ENCODE measurements around the gene DNAJC1. TPM values are rescaled to one million over a fixed set of nuclear protein-coding genes. Genes with fewer than 3 reads are reported as not detected.
"Not testable (repeated sequence)": the region's sequence is repeated elsewhere in the genome, so short reads cannot be mapped to it uniquely, and the experiment has no call there.

DNAJC1 gene
- total and polyA plus RNA-seq, 2 of the 8 experiments (the other 6 are each of a cell fraction or from before 2014, with no cell fraction given): 6.8 to 14.8 TPM

- H2BK15ac ChIP-seq (ENCODE audit: low read length): 0 out of 2 replicates have a peak overlapping the region, but pooled peaks have one; percentile 72
- WGBS, 2 experiments (ENCODE audit: extremely low coverage in 1 of 2, insufficient coverage in 1 of 2, insufficient read length in 1 of 2, insufficient replicate concordance in 2 of 2, low coverage in 1 of 2, low lambda C conversion rate in 2 of 2, missing lambda C conversion rate in 1 of 2): 89% methylated on average over 1 of the region's 1 CpG; no CpG with 5 or more reads in 1 of the 2 experiments
- no peaks in the 10 kb centered on the region for H3K23me2 ChIP-seq (ENCODE audit: low read depth, low read length)
- no peak for FAIRE-seq
- DNase-seq (ENCODE audit: low read depth in 1 of 2, low spot score in 2 of 2): no peak
- peaks cover 6 to 11% of the 10 kb centered on the region in 2 experiments; a peak in 3 of 4 replicates for H3K9me3 ChIP-seq (ENCODE audit: insufficient read depth in 2 of 2, low read depth in 1 of 2, low read length in 1 of 2)
- H3K4ac ChIP-seq (replicated peaks; ENCODE audit: insufficient read length, low read depth, low read length): no peak overlapping the region
- H3K4me3 ChIP-seq (ENCODE audit: extremely low read depth in 1 of 4, insufficient read depth in 2 of 4, low read depth in 3 of 4, low read length in 4 of 4): no peak overlapping the region
- H3K79me2 ChIP-seq (ENCODE audit: control insufficient read depth in 1 of 2, insufficient read depth in 2 of 2, low read length in 2 of 2): no peaks in the 10 kb centered on the region
- CTCF ChIA-PET (ENCODE audit: partially characterized antibody): interaction anchor here (0.6 kb wide), 1 partner anchor 265 kb away, joined by 3 read pairs; no protein-coding TSS in a partner anchor
- H3K14ac ChIP-seq (ENCODE audit: insufficient read length): no peak overlapping the region
- H3K79me1 ChIP-seq (ENCODE audit: low read depth, low read length): no peaks in the 10 kb centered on the region
- H2AFZ ChIP-seq (ENCODE audit: low read length): no peak overlapping the region
- no peak overlapping the region for H3K4me2 ChIP-seq (ENCODE audit: insufficient read depth in 1 of 2, low read depth in 2 of 2, low read length in 2 of 2)
- peak overlapping the region; percentile 59 for H3K56ac ChIP-seq (replicated peaks; ENCODE audit: insufficient read length, low read depth, low read length)
- no peak overlapping the region for H4K5ac ChIP-seq (ENCODE audit: insufficient read length, low read depth, low read length)
- H2BK12ac ChIP-seq (ENCODE audit: low read depth, low read length): no peak overlapping the region
- no peaks in the 10 kb centered on the region; a peak in 1 of 8 replicates for H3K36me3 ChIP-seq (ENCODE audit: control insufficient read depth in 2 of 4, insufficient read depth in 4 of 4, low read length in 3 of 4)
- H2BK20ac ChIP-seq (ENCODE audit: low read length): no peak overlapping the region
- no peaks in the 10 kb centered on the region for H4K20me1 ChIP-seq (replicated peaks in 1 of 2; ENCODE audit: control insufficient read depth in 1 of 2, insufficient read depth in 2 of 2, low read length in 2 of 2)
- H3K27me3 ChIP-seq (replicated peaks in 1 of 4; ENCODE audit: control insufficient read depth in 3 of 4, extremely low read depth in 1 of 4, insufficient read depth in 3 of 4, low read length in 3 of 4): no peaks in the 10 kb centered on the region
- H2BK120ac ChIP-seq (replicated peaks; ENCODE audit: low read depth, low read length): no peak overlapping the region
- no peak overlapping the region for H4K91ac ChIP-seq (replicated peaks; ENCODE audit: insufficient read length, low read length)
- H4K8ac ChIP-seq (ENCODE audit: extremely low read depth, insufficient read depth, low read length): no peak overlapping the region
- H3K27ac ChIP-seq (ENCODE audit: low read depth, low read length): no peak overlapping the region
- POLR2A ChIA-PET (ENCODE audit: partially characterized antibody): no interaction called here
- peak overlapping the region; percentile 86; the same call in 1 of the 2 replicates for H2AK5ac ChIP-seq (ENCODE audit: low read depth, low read length)
- H3K23ac ChIP-seq (ENCODE audit: insufficient read length): no peak overlapping the region
- no peak overlapping the region for H2BK5ac ChIP-seq (ENCODE audit: low read depth, low read length)
- peaks cover 0 to 7% (median 0%) of the 10 kb centered on the region in 4 experiments; a peak in 3 of 7 replicates for H3K4me1 ChIP-seq (replicated peaks in 1 of 4; ENCODE audit: control insufficient read depth in 3 of 4, insufficient read depth in 4 of 4, low read length in 3 of 4)
- no peak overlapping the region for H3K9ac ChIP-seq (replicated peaks in 1 of 4; ENCODE audit: extremely low read depth in 1 of 4, low read depth in 3 of 4, low read length in 3 of 4)
- H3K18ac ChIP-seq (ENCODE audit: extremely low read depth, low read length): no peak overlapping the region
- no peak for TF ChIP-seq KDM5A (IDR thresholded peaks at IDR 0.05; ENCODE audit: low read length)
Measured at GRCh38 chr10:21870849-21871248, 132.7 kb downstream of the DNAJC1 start.

- H3K79me2 ChIP-seq (ENCODE audit: control insufficient read depth in 1 of 2, insufficient read depth in 2 of 2, low read length in 2 of 2); H2BK120ac ChIP-seq (replicated peaks; ENCODE audit: low read depth, low read length); H3K4me1 ChIP-seq (replicated peaks in 1 of 4; ENCODE audit: control insufficient read depth in 3 of 4, insufficient read depth in 4 of 4, low read length in 3 of 4); CTCF ChIA-PET (ENCODE audit: partially characterized antibody); H3K9ac ChIP-seq (replicated peaks in 1 of 4; ENCODE audit: extremely low read depth in 1 of 4, low read depth in 3 of 4, low read length in 3 of 4); H4K20me1 ChIP-seq (replicated peaks in 1 of 2; ENCODE audit: control insufficient read depth in 1 of 2, insufficient read depth in 2 of 2, low read length in 2 of 2); H3K4ac ChIP-seq (replicated peaks; ENCODE audit: insufficient read length, low read depth, low read length); H3K23me2 ChIP-seq (ENCODE audit: low read depth, low read length); H3K18ac ChIP-seq (ENCODE audit: extremely low read depth, low read length); DNase-seq (ENCODE audit: low read depth in 1 of 2, low spot score in 2 of 2); POLR2A ChIA-PET (ENCODE audit: partially characterized antibody); H3K36me3 ChIP-seq (ENCODE audit: control insufficient read depth in 2 of 4, insufficient read depth in 4 of 4, low read length in 3 of 4); H4K8ac ChIP-seq (ENCODE audit: extremely low read depth, insufficient read depth, low read length); H2AK5ac ChIP-seq (ENCODE audit: low read depth, low read length); H2BK20ac ChIP-seq (ENCODE audit: low read length); H3K27ac ChIP-seq (ENCODE audit: low read depth, low read length); H2BK5ac ChIP-seq (ENCODE audit: low read depth, low read length); H3K27me3 ChIP-seq (replicated peaks in 1 of 4; ENCODE audit: control insufficient read depth in 3 of 4, extremely low read depth in 1 of 4, insufficient read depth in 3 of 4, low read length in 3 of 4); H3K56ac ChIP-seq (replicated peaks; ENCODE audit: insufficient read length, low read depth, low read length); H2AFZ ChIP-seq (ENCODE audit: low read length); H4K5ac ChIP-seq (ENCODE audit: insufficient read length, low read depth, low read length); H3K79me1 ChIP-seq (ENCODE audit: low read depth, low read length); H3K23ac ChIP-seq (ENCODE audit: insufficient read length); H2BK12ac ChIP-seq (ENCODE audit: low read depth, low read length); H4K91ac ChIP-seq (replicated peaks; ENCODE audit: insufficient read length, low read length); H3K14ac ChIP-seq (ENCODE audit: insufficient read length); H2BK15ac ChIP-seq (ENCODE audit: low read length): not testable (repeated sequence)
- FAIRE-seq: peak; percentile 52
- 62% methylated on average over 2 of the region's 2 CpGs; no CpG with 5 or more reads in 1 of the 2 experiments for WGBS, 2 experiments (ENCODE audit: extremely low coverage in 1 of 2, insufficient coverage in 1 of 2, insufficient read length in 1 of 2, insufficient replicate concordance in 2 of 2, low coverage in 1 of 2, low lambda C conversion rate in 2 of 2, missing lambda C conversion rate in 1 of 2)
- H3K4me3 ChIP-seq (ENCODE audit: extremely low read depth in 1 of 4, insufficient read depth in 2 of 4, low read depth in 3 of 4, low read length in 4 of 4): peak overlapping the region in 1 of 4 experiments; percentile 35; a peak in 1 of 8 replicates
- peak overlapping the region in 1 of 2 experiments; percentile 23; a peak in 1 of 4 replicates for H3K4me2 ChIP-seq (ENCODE audit: insufficient read depth in 1 of 2, low read depth in 2 of 2, low read length in 2 of 2)
- H3K9me3 ChIP-seq (ENCODE audit: insufficient read depth in 2 of 2, low read depth in 1 of 2, low read length in 1 of 2): peaks cover 6 to 11% of the 10 kb centered on the region in 2 experiments; a peak in 3 of 4 replicates
Measured at GRCh38 chr10:21869087-21869486, 134.4 kb downstream of the DNAJC1 start.
